HCT116 (cell line): Measurements from ENCODE around the gene MYBL2. TPM values are rescaled to one million over a fixed set of nuclear protein-coding genes. Genes with fewer than 3 reads are reported as not detected.

Experiments used
- ATAC-seq: fragments of 200-7000 bp; cut with Tn5 transposase; 2 replicates; pipeline ENCODE4 v1.9.1; 2020; ENCODE audit warnings: mild to moderate bottlenecking, moderate library complexity
- BruUV-seq: library from RNA; stranded (reverse); fragments of 400-500 nt; replicated peaks from 2 replicates; lab custom pipeline; 2021; lab: Mats Ljungman, UMichigan
- CTCF ChIA-PET: fragments of 300-600 bp; sonication (Branson Sonifier 250); formaldehyde crosslinking; loops from one replicate; lab custom pipeline; 2021; ENCODE audit warnings: antibody characterized with exemption; lab: Charles Lee
- POLR2A ChIA-PET: fragments of 300-600, 350-600 bp; sonication (Branson Sonifier 250); formaldehyde crosslinking; loops from one replicate; lab custom pipeline; 2021; ENCODE audit warnings: antibody characterized with exemption; lab: Charles Lee
- RAD21 ChIA-PET, 2 experiments: fragments of 300-600 bp; sonication (Branson Sonifier 250); formaldehyde crosslinking; loops; one replicate each; lab custom pipeline; 2023; ENCODE audit warnings: low total read pairs in 2 of 2; ENCODE audit not compliant: uncharacterized antibody in 2 of 2, unreplicated experiment in 2 of 2, low non-redundant PET in 1 of 2; lab: Charles Lee
- DNase-seq: peaks from one replicate; pipeline ENCODE4 v3.0.0-alpha.2; 2010; ENCODE audit warnings: low read depth, low spot score
- H2AFZ ChIP-seq: fragments of 200-600 bp; shearing (Covaris generic), sonication (generic); 2 replicates; pipeline ENCODE4 v1.6.1; 2017; ENCODE audit warnings: low read depth, mixed run types, mixed read lengths, antibody characterized with exemption, low read length; ENCODE audit not compliant: poor library complexity, severe bottlenecking
- H3K27ac ChIP-seq: 2 replicates; pipeline ENCODE4 v1.5.1; 2012; ENCODE audit warnings: low read depth, low read length
- H3K27me3 ChIP-seq: fragments of 200-600 bp; sonication (generic); 2 replicates; pipeline ENCODE4 v1.6.1; 2016; ENCODE audit warnings: mixed run types, low read length, mixed read lengths; ENCODE audit not compliant: insufficient read depth
- H3K36me3 ChIP-seq, 2 experiments: fragments of 200-500 bp in 1 of 2; fragments of 200-600 bp in 1 of 2; sonication (Bioruptor generic) in 1 of 2; sonication (generic) in 1 of 2; 2 replicates each; pipeline versions ENCODE4 v1.5.1 to v1.6.1; 2014 to 2016; ENCODE audit warnings: low read length in 2 of 2, inconsistent platforms in 1 of 2, mixed read lengths in 1 of 2, mixed run types in 1 of 2; ENCODE audit not compliant: insufficient read depth in 2 of 2, control insufficient read depth in 1 of 2
- H3K4me1 ChIP-seq, 2 experiments: fragments of 200-600 bp in 1 of 2; sonication (generic) in 1 of 2; 2 replicates each; pipeline versions ENCODE4 v1.5.1 to v1.6.1; 2012 to 2017; ENCODE audit warnings: low read length in 2 of 2, inconsistent platforms in 1 of 2, mild to moderate bottlenecking in 1 of 2, mixed read lengths in 1 of 2, mixed run types in 1 of 2, moderate library complexity in 1 of 2; ENCODE audit not compliant: insufficient read depth in 2 of 2, control insufficient read depth in 1 of 2
- H3K4me2 ChIP-seq: fragments of 200-600 bp; sonication (generic); 2 replicates; pipeline ENCODE4 v1.6.1; 2017; ENCODE audit warnings: mixed run types, low read length, mixed read lengths
- H3K4me3 ChIP-seq, 2 experiments: fragments of 200-600 bp in 1 of 2; sonication (generic) in 1 of 2; replicated peaks in 1 of 2; 2 replicates each; pipeline ENCODE4 v1.5.1; 2011 to 2016; ENCODE audit warnings: low read length in 2 of 2, control low read depth in 1 of 2, low read depth in 1 of 2, mild to moderate bottlenecking in 1 of 2, mixed read lengths in 1 of 2, mixed run types in 1 of 2
- H3K79me2 ChIP-seq: fragments of 200-600 bp; sonication (generic); 2 replicates; pipeline ENCODE4 v1.6.1; 2017; ENCODE audit warnings: mild to moderate bottlenecking, mixed run types, low read length, moderate library complexity, mixed read lengths; ENCODE audit not compliant: insufficient read depth
- H3K9ac ChIP-seq: fragments of 200-600 bp; sonication (generic); 2 replicates; pipeline ENCODE4 v1.6.1; 2016; ENCODE audit warnings: low read length, mixed read lengths
- H3K9me2 ChIP-seq: fragments of 200-600 bp; sonication (generic), shearing (Covaris generic); 2 replicates; pipeline ENCODE4 v1.6.1; 2017; ENCODE audit warnings: mixed run types, mild to moderate bottlenecking, moderate library complexity; ENCODE audit not compliant: insufficient read depth
- H3K9me3 ChIP-seq, 2 experiments: fragments of 200-500 bp in 1 of 2; fragments of 200-600 bp in 1 of 2; sonication (Bioruptor generic) in 1 of 2; sonication (generic) in 1 of 2; 2 replicates each; pipeline ENCODE4 v1.6.1; 2014 to 2017; ENCODE audit warnings: low read length in 2 of 2, mixed read lengths in 2 of 2, inconsistent platforms in 1 of 2, low read depth in 1 of 2, mild to moderate bottlenecking in 1 of 2, mixed run types in 1 of 2, moderate library complexity in 1 of 2; ENCODE audit not compliant: control insufficient read depth in 1 of 2, insufficient read depth in 1 of 2
- H4K20me1 ChIP-seq: fragments of 200-600 bp; sonication (generic), shearing (Covaris generic); 2 replicates; pipeline ENCODE4 v1.6.1; 2017; ENCODE audit warnings: mixed run types, mild to moderate bottlenecking, moderate library complexity; ENCODE audit not compliant: insufficient read depth
- EZH2phosphoT487 ChIP-seq: fragments of 200-600 bp; IDR thresholded peaks from 2 replicates; pipeline ENCODE4 v1.6.1; 2018; ENCODE audit warnings: antibody characterized with exemption, borderline replicate concordance
- RAD21 ChIP-seq: IDR thresholded peaks from 2 replicates; pipeline ENCODE4 v1.6.1; 2012; ENCODE audit warnings: low read depth, mild to moderate bottlenecking
- TCF7L2 ChIP-seq: IDR thresholded peaks from 2 replicates; pipeline ENCODE4 v1.7.0; 2011; ENCODE audit warnings: borderline replicate concordance, inconsistent platforms; ENCODE audit not compliant: insufficient read depth, insufficient read length; ENCODE audit errors: extremely low read depth
- ZNF274 ChIP-seq: fragments of 200-500 bp; sonication (Bioruptor generic); IDR thresholded peaks from 2 replicates; pipeline ENCODE4 v1.6.1; 2014; ENCODE audit warnings: mild to moderate bottlenecking, low read depth, low read length, inconsistent platforms
- intact Hi-C: fragments of 100-400 bp; cut with micrococcal nuclease; formaldehyde crosslinking; loops from 2 replicates; pipeline ENCODE4 v1.10.0; 2022
- total RNA-seq: library from RNA; stranded (reverse); gene quantifications from one replicate; pipeline ENCODE4 v1.2.1, GENCODE V29; 2021; ENCODE audit not compliant: unreplicated experiment
- TF ChIP-seq, protein P1 (sequence below): IDR thresholded peaks from 2 replicates; pipeline ENCODE4 v1.6.1; 2011; ENCODE audit warnings: mild to moderate bottlenecking, low read length, moderate library complexity; ENCODE audit not compliant: insufficient replicate concordance; ENCODE audit errors: extremely low read depth

The MYBL2 gene
- total RNA-seq, 1 experiment from 2014 or later: 92.1 TPM

DNA sequence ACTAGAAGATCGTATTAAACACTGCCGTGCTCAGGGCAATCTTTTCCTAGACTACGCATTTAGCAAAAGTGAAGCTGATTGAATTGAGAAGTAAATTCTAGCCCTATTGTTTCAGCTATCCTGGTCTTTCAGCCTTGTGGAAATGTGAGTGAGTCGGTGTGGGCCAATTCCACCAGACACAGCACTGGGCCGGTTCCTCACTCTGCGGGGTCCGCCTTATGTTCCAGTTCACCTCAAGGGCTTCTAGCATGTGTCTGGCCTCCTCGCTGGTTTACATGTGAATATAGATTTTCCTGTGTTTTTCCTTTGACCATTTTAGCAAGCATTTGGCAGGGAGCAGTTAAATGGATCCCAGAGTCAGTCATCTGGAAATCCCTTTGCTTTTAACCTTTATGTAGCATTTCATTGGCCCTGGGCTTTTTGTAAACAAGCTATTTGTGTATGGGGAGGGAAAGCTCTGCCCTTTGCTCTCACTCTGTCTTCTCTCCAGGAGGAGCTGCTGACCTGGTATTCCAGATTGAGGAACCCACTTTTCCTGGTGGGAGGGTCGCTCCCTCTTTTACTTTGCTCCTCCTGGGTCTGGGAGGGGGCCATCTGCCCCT, 72.3 kb downstream of the MYBL2 start (continued):
- TF ChIP-seq, protein P1, sequence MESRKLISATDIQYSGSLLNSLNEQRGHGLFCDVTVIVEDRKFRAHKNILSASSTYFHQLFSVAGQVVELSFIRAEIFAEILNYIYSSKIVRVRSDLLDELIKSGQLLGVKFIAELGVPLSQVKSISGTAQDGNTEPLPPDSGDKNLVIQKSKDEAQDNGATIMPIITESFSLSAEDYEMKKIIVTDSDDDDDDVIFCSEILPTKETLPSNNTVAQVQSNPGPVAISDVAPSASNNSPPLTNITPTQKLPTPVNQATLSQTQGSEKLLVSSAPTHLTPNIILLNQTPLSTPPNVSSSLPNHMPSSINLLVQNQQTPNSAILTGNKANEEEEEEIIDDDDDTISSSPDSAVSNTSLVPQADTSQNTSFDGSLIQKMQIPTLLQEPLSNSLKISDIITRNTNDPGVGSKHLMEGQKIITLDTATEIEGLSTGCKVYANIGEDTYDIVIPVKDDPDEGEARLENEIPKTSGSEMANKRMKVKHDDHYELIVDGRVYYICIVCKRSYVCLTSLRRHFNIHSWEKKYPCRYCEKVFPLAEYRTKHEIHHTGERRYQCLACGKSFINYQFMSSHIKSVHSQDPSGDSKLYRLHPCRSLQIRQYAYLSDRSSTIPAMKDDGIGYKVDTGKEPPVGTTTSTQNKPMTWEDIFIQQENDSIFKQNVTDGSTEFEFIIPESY: no peak

DNA sequence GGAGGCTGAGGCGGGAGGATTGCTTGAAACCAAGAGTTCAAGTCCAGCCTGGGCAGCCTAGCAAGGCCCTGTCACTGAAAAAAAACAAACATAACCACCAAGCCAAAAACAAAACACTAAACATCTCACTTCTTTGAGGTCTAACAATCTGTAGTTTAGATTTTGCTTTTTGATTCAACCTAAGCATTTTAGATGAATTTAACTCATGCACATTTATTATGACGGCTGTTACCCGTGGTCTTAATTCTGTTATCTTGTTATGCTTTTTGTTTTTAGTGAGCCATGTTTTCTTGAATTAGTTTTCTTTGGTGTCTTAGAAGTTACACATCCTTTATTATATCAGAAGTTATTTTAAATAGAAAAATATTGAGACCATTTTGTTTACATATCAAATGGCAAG, 73.7 kb downstream of the MYBL2 start:
- CTCF ChIA-PET: no interaction called here
- H3K9me3 ChIP-seq: no peaks in the 10 kb centered on the region
- H3K4me1 ChIP-seq: peaks cover 2 to 17% of the 10 kb centered on the region in 2 experiments; a peak in 3 of 4 replicates
- RAD21 ChIA-PET: no interaction called here
- POLR2A ChIA-PET: no interaction called here
- H3K36me3 ChIP-seq: no peaks in the 10 kb centered on the region
- H3K9me2 ChIP-seq: no peaks in the 10 kb centered on the region
- no peaks in the 10 kb centered on the region for H3K27me3 ChIP-seq
- H2AFZ ChIP-seq: no peak overlapping the region
- TF ChIP-seq RAD21: no peak
- TF ChIP-seq TCF7L2: no peak
- TF ChIP-seq ZNF274: no peak
- TF ChIP-seq EZH2phosphoT487: no peak
- H3K9ac ChIP-seq: no peak overlapping the region
- H3K4me2 ChIP-seq: no peak overlapping the region
- H4K20me1 ChIP-seq: no peaks in the 10 kb centered on the region
- ATAC-seq (no peak), DNase-seq (no peak)
- H3K27ac ChIP-seq: no peak overlapping the region
- BruUV-seq: no TSS peak
- H3K4me3 ChIP-seq: no peak overlapping the region
- intact Hi-C loops: no loop called here
- H3K79me2 ChIP-seq: no peaks in the 10 kb centered on the region
